ENCODE measurements around the gene FXN.

The FXN gene

GRCh38 chr9:69076550-69076949, 41.0 kb downstream of the FXN start:
- ATAC-seq: no peak

GRCh38 chr9:69078069-69078468, 42.5 kb downstream of the FXN start:
- ATAC-seq: no peak; the same call in 2 of the 3 replicates
- no peak for TF ChIP-seq ZC3H10 (CRISPR knock-in tag; IDR thresholded peaks at IDR 0.05)
- TF ChIP-seq TOX (CRISPR knock-in tag; IDR thresholded peaks at IDR 0.05; ENCODE audit: borderline replicate concordance): no peak
- no peak for TF ChIP-seq SNAI2 (CRISPR knock-in tag; IDR thresholded peaks at IDR 0.05)
- TF ChIP-seq OSR1 (CRISPR knock-in tag; IDR thresholded peaks at IDR 0.05): no peak
- TF ChIP-seq CSDC2 (CRISPR knock-in tag; IDR thresholded peaks at IDR 0.05): no peak

More at GRCh38 chr9:69076550-69076949, 41.0 kb downstream of the FXN start:
- TF ChIP-seq ZNF565 (CRISPR knock-in tag; conservative IDR thresholded peaks at IDR 0.05; ENCODE audit: low read depth): no peak
- TF ChIP-seq CREB5 (CRISPR knock-in tag; IDR thresholded peaks at IDR 0.05; ENCODE audit: low read depth): no peak
- TF ChIP-seq ISL1 (CRISPR knock-in tag; IDR thresholded peaks at IDR 0.05): no peak

GRCh38 chr9:69078581-69078980, 43.0 kb downstream of the FXN start:
- 0 out of 3 replicates have a peak, but pooled peaks have one; percentile 16 for ATAC-seq
- no peak for TF ChIP-seq ARNTL (CRISPR knock-in tag; IDR thresholded peaks at IDR 0.05; ENCODE audit: borderline replicate concordance, low read depth)
- TF ChIP-seq GLIS3 (CRISPR knock-in tag; IDR thresholded peaks at IDR 0.05): no peak
- no peak for TF ChIP-seq OSR1 (CRISPR knock-in tag; IDR thresholded peaks at IDR 0.05)
- TF ChIP-seq ESRRG (CRISPR knock-in tag; IDR thresholded peaks at IDR 0.05): no peak
- TF ChIP-seq TOX (CRISPR knock-in tag; IDR thresholded peaks at IDR 0.05; ENCODE audit: borderline replicate concordance): no peak
- TF ChIP-seq ZC3H10 (CRISPR knock-in tag; IDR thresholded peaks at IDR 0.05): no peak
- TF ChIP-seq BACH2 (CRISPR knock-in tag; IDR thresholded peaks at IDR 0.05; ENCODE audit: borderline replicate concordance): no peak
- no peak for TF ChIP-seq PATZ1 (CRISPR knock-in tag; IDR thresholded peaks at IDR 0.05; ENCODE audit: borderline replicate concordance)
- TF ChIP-seq ZFP30 (CRISPR knock-in tag; IDR thresholded peaks at IDR 0.05): no peak
- TF ChIP-seq POU6F1 (CRISPR knock-in tag; IDR thresholded peaks at IDR 0.05; ENCODE audit: borderline replicate concordance, low read depth): no peak
- no peak for TF ChIP-seq RARB (CRISPR knock-in tag; IDR thresholded peaks at IDR 0.05)
- no peak for TF ChIP-seq CREB5 (CRISPR knock-in tag; IDR thresholded peaks at IDR 0.05; ENCODE audit: low read depth)
- no peak for TF ChIP-seq TSHZ2 (CRISPR knock-in tag; IDR thresholded peaks at IDR 0.05)

GRCh38 chr9:69079186-69079585, 43.6 kb downstream of the FXN start:
- TF ChIP-seq ZNF70 (CRISPR knock-in tag; IDR thresholded peaks at IDR 0.05) (no peak), OSR1 (CRISPR knock-in tag; IDR thresholded peaks at IDR 0.05) (no peak), RARB (CRISPR knock-in tag; IDR thresholded peaks at IDR 0.05) (no peak), GLIS3 (CRISPR knock-in tag; IDR thresholded peaks at IDR 0.05) (no peak), POU6F1 (CRISPR knock-in tag; IDR thresholded peaks at IDR 0.05; ENCODE audit: borderline replicate concordance, low read depth) (no peak), CSRNP3 (CRISPR knock-in tag; IDR thresholded peaks at IDR 0.05) (no peak), PATZ1 (CRISPR knock-in tag; IDR thresholded peaks at IDR 0.05; ENCODE audit: borderline replicate concordance) (no peak)
- ATAC-seq: no peak

All from SK-N-SH treated with all-trans-retinoic acid at 6 μM for 48 hours (cell line).